ENCODE data around the gene CMBL. TPM values are rescaled to one million over a fixed set of nuclear protein-coding genes. Genes with fewer than 3 reads are reported as not detected.
"Not testable (repeated sequence)": the region's sequence is repeated elsewhere in the genome, so short reads cannot be mapped to it uniquely, and the experiment has no call there.

The CMBL gene
- total and polyA plus RNA-seq, 5 donors from 2014 or later = 0.13 to 0.59 (median 0.33) TPM; not detected in 2

GRCh38 chr5:10275460-10275859 is 32.2 kb downstream of the CMBL start:
- H3K4me3 ChIP-seq (ENCODE audit: low read depth, low read length) = no peak overlapping the region
- no peak for DNase-seq
- Mint-ChIP-seq H3K9me3 (peaks cover 0 to 5% (median 0%) of the 10 kb centered on the region in 7 donors), H3K4me1 (peaks cover 0 to 24% (median 2%) of the 10 kb centered on the region in 4 donors), H3K4me3 (no peak overlapping the region), H3K27me3 (peaks cover 9% of the 10 kb centered on the region), H3K27ac (no peak overlapping the region), H3K36me3 (no peaks in the 10 kb centered on the region)
- no peak overlapping the region for H3K27ac ChIP-seq (ENCODE audit: insufficient read depth, low read length, poor library complexity, severe bottlenecking)
- no peaks in the 10 kb centered on the region for H3K36me3 ChIP-seq (ENCODE audit: control insufficient read depth, insufficient read depth, low read length)
- H3K27me3 ChIP-seq (ENCODE audit: control insufficient read depth, insufficient read depth, low read length) = no peaks in the 10 kb centered on the region
- no peaks in the 10 kb centered on the region for H3K4me1 ChIP-seq (ENCODE audit: control insufficient read depth, insufficient read depth, low read length, poor library complexity, severe bottlenecking)
- H3K9me3 ChIP-seq (ENCODE audit: control insufficient read depth in 2 of 2, low read length in 2 of 2) = no peaks in the 10 kb centered on the region
- ATAC-seq (ENCODE audit: low read depth in 2 of 2) = no peak

GRCh38 chr5:10272875-10273209 is 34.9 kb downstream of the CMBL start:
- not testable (repeated sequence) for H3K27me3 ChIP-seq (ENCODE audit: control insufficient read depth, insufficient read depth, low read length); H3K9me3 Mint-ChIP-seq; ATAC-seq (ENCODE audit: low read depth in 2 of 2); H3K27me3 Mint-ChIP-seq; H3K4me3 ChIP-seq (ENCODE audit: low read depth, low read length); H3K36me3 ChIP-seq (ENCODE audit: control insufficient read depth, insufficient read depth, low read length); H3K27ac ChIP-seq (ENCODE audit: insufficient read depth, low read length, poor library complexity, severe bottlenecking); H3K4me3 Mint-ChIP-seq; DNase-seq; H3K9me3 ChIP-seq (ENCODE audit: control insufficient read depth in 2 of 2, low read length in 2 of 2); H3K27ac Mint-ChIP-seq; H3K4me1 ChIP-seq (ENCODE audit: control insufficient read depth, insufficient read depth, low read length, poor library complexity, severe bottlenecking); H3K36me3 Mint-ChIP-seq
- peaks cover 0 to 24% (median 2%) of the 10 kb centered on the region in 4 donors for H3K4me1 Mint-ChIP-seq

GRCh38 chr5:10272053-10272874 is 35.4 kb downstream of the CMBL start:
- ATAC-seq (ENCODE audit: low read depth in 2 of 2) = no peak
- H3K9me3 ChIP-seq (ENCODE audit: control insufficient read depth in 2 of 2, low read length in 2 of 2) = no peaks in the 10 kb centered on the region
- no peak overlapping the region for H3K4me3 Mint-ChIP-seq

GRCh38 chr5:10268100-10268499 is 39.6 kb downstream of the CMBL start:
- H3K27ac Mint-ChIP-seq = no peak overlapping the region
- DNase-seq = no peak
- no peak for ATAC-seq (ENCODE audit: low read depth in 2 of 2)

More at GRCh38 chr5:10272053-10272874, 35.4 kb downstream of the CMBL start:
- no peaks in the 10 kb centered on the region for H3K4me1 ChIP-seq (ENCODE audit: control insufficient read depth, insufficient read depth, low read length, poor library complexity, severe bottlenecking)
- no peak for DNase-seq
- H3K27me3 ChIP-seq (ENCODE audit: control insufficient read depth, insufficient read depth, low read length) = no peaks in the 10 kb centered on the region
- peaks cover 0 to 24% (median 2%) of the 10 kb centered on the region in 4 donors for H3K4me1 Mint-ChIP-seq
- H3K36me3 ChIP-seq (ENCODE audit: control insufficient read depth, insufficient read depth, low read length) = no peaks in the 10 kb centered on the region
- H3K27me3 Mint-ChIP-seq = peaks cover 9% of the 10 kb centered on the region
- H3K4me3 ChIP-seq (ENCODE audit: low read depth, low read length) = no peak overlapping the region
- peaks cover 0 to 6% (median 0%) of the 10 kb centered on the region in 7 donors for H3K9me3 Mint-ChIP-seq
- no peak overlapping the region for H3K27ac Mint-ChIP-seq
- H3K36me3 Mint-ChIP-seq = no peaks in the 10 kb centered on the region
- H3K27ac ChIP-seq (ENCODE audit: insufficient read depth, low read length, poor library complexity, severe bottlenecking) = no peak overlapping the region

GRCh38 chr5:10266839-10267238 is 40.9 kb downstream of the CMBL start:
- Mint-ChIP-seq H3K4me1 (no peaks in the 10 kb centered on the region), H3K27me3 (no peaks in the 10 kb centered on the region), H3K27ac (no peak overlapping the region), H3K36me3 (peaks cover 25% of the 10 kb centered on the region), H3K9me3 (peaks cover 0 to 2% (median 0%) of the 10 kb centered on the region in 7 donors), H3K4me3 (no peak overlapping the region)
- Histone ChIP-seq H3K27ac (ENCODE audit: insufficient read depth, low read length, poor library complexity, severe bottlenecking) (no peak overlapping the region), H3K36me3 (ENCODE audit: control insufficient read depth, insufficient read depth, low read length) (peaks cover 38% of the 10 kb centered on the region), H3K27me3 (ENCODE audit: control insufficient read depth, insufficient read depth, low read length) (no peaks in the 10 kb centered on the region), H3K4me1 (ENCODE audit: control insufficient read depth, insufficient read depth, low read length, poor library complexity, severe bottlenecking) (no peaks in the 10 kb centered on the region), H3K4me3 (ENCODE audit: low read depth, low read length) (no peak overlapping the region), H3K9me3 (ENCODE audit: control insufficient read depth in 2 of 2, low read length in 2 of 2) (no peaks in the 10 kb centered on the region)
- ATAC-seq (ENCODE audit: low read depth in 2 of 2) (no peak), DNase-seq (no peak)

More at GRCh38 chr5:10268100-10268499, 39.6 kb downstream of the CMBL start:
- Mint-ChIP-seq H3K4me3 (no peak overlapping the region), H3K9me3 (peaks cover 0 to 2% (median 0%) of the 10 kb centered on the region in 7 donors), H3K27me3 (peaks cover 6% of the 10 kb centered on the region), H3K36me3 (peaks cover 15% of the 10 kb centered on the region), H3K4me1 (peaks cover 0 to 3% (median 0%) of the 10 kb centered on the region in 4 donors)
- Histone ChIP-seq H3K27me3 (ENCODE audit: control insufficient read depth, insufficient read depth, low read length) (no peaks in the 10 kb centered on the region), H3K9me3 (ENCODE audit: control insufficient read depth in 2 of 2, low read length in 2 of 2) (no peaks in the 10 kb centered on the region), H3K4me1 (ENCODE audit: control insufficient read depth, insufficient read depth, low read length, poor library complexity, severe bottlenecking) (no peaks in the 10 kb centered on the region), H3K36me3 (ENCODE audit: control insufficient read depth, insufficient read depth, low read length) (peaks cover 26% of the 10 kb centered on the region), H3K27ac (ENCODE audit: insufficient read depth, low read length, poor library complexity, severe bottlenecking) (no peak overlapping the region), H3K4me3 (ENCODE audit: low read depth, low read length) (no peak overlapping the region)

- DNase-seq = no peak
- Histone ChIP-seq H3K27me3 (ENCODE audit: control insufficient read depth, insufficient read depth, low read length) (no peaks in the 10 kb centered on the region), H3K4me1 (ENCODE audit: control insufficient read depth, insufficient read depth, low read length, poor library complexity, severe bottlenecking) (no peaks in the 10 kb centered on the region), H3K36me3 (ENCODE audit: control insufficient read depth, insufficient read depth, low read length) (peaks cover 45% of the 10 kb centered on the region), H3K4me3 (ENCODE audit: low read depth, low read length) (no peak overlapping the region), H3K9me3 (ENCODE audit: control insufficient read depth in 2 of 2, low read length in 2 of 2) (no peaks in the 10 kb centered on the region), H3K27ac (ENCODE audit: insufficient read depth, low read length, poor library complexity, severe bottlenecking) (no peak overlapping the region)
- Mint-ChIP-seq H3K27me3 (no peaks in the 10 kb centered on the region), H3K36me3 (peaks cover 25% of the 10 kb centered on the region), H3K27ac (no peak overlapping the region), H3K9me3 (peaks cover 0 to 2% (median 0%) of the 10 kb centered on the region in 7 donors), H3K4me3 (no peak overlapping the region), H3K4me1 (no peaks in the 10 kb centered on the region)
- ATAC-seq (ENCODE audit: low read depth in 2 of 2) = no peak
Measured at GRCh38 chr5:10266137-10266536, 41.6 kb downstream of the CMBL start.

- H3K9me3 ChIP-seq (ENCODE audit: control insufficient read depth in 2 of 2, low read length in 2 of 2) = no peaks in the 10 kb centered on the region
- H3K36me3 Mint-ChIP-seq = peaks cover 29% of the 10 kb centered on the region
- H3K27ac ChIP-seq (ENCODE audit: insufficient read depth, low read length, poor library complexity, severe bottlenecking) = no peak overlapping the region
- no peaks in the 10 kb centered on the region for H3K27me3 ChIP-seq (ENCODE audit: control insufficient read depth, insufficient read depth, low read length)
- H3K9me3 Mint-ChIP-seq = peaks cover 0 to 2% (median 0%) of the 10 kb centered on the region in 7 donors
- H3K4me3 ChIP-seq (ENCODE audit: low read depth, low read length) = no peak overlapping the region
- peaks cover 52% of the 10 kb centered on the region for H3K36me3 ChIP-seq (ENCODE audit: control insufficient read depth, insufficient read depth, low read length)
- ATAC-seq (ENCODE audit: low read depth in 2 of 2) = no peak
- no peaks in the 10 kb centered on the region for H3K4me1 Mint-ChIP-seq
- H3K27ac Mint-ChIP-seq = no peak overlapping the region
- no peaks in the 10 kb centered on the region for H3K4me1 ChIP-seq (ENCODE audit: control insufficient read depth, insufficient read depth, low read length, poor library complexity, severe bottlenecking)
- H3K4me3 Mint-ChIP-seq = no peak overlapping the region
- no peaks in the 10 kb centered on the region for H3K27me3 Mint-ChIP-seq
- no peak for DNase-seq
Measured at GRCh38 chr5:10265245-10266109, 42.2 kb downstream of the CMBL start.

All from CD4-positive, CD25-positive, alpha-beta regulatory T cell (primary cell).